Ovary (tissue), 9 donors: ENCODE results near the gene TPSB2. TPM values are rescaled to one million over a fixed set of nuclear protein-coding genes. Genes with fewer than 3 reads are reported as not detected.

Experiments
- DNase-seq, 5 donors: peaks; one replicate each; pipeline ENCODE4 v3.0.0-alpha.2; 2019 to 2020
- H3K27ac ChIP-seq, 2 donors: fragments of 200-600 bp; one replicate each; pipeline versions ENCODE4 v1.5.1 to v1.8.0; 2019 to 2022
- H3K27me3 ChIP-seq: fragments of 200-600 bp; one replicate; pipeline ENCODE4 v1.8.0; 2022
- H3K36me3 ChIP-seq: fragments of 200-600 bp; sonication (generic); one replicate; pipeline ENCODE4 v1.5.1; 2019
- H3K4me1 ChIP-seq: one replicate; pipeline ENCODE4 v1.8.1; 2013; ENCODE audit warnings: mild to moderate bottlenecking, moderate library complexity; ENCODE audit not compliant: insufficient read depth
- H3K4me3 ChIP-seq: fragments of 200-600 bp; sonication (generic); one replicate; pipeline ENCODE4 v1.5.1; 2017
- H3K9me3 ChIP-seq, 2 donors: fragments of 200-600 bp in 1 of 2; sonication (generic) in 1 of 2; one replicate each; pipeline versions ENCODE4 v1.5.1 to v1.8.1; 2013 to 2019; ENCODE audit warnings: mild to moderate bottlenecking in 1 of 2, moderate library complexity in 1 of 2
- CTCF ChIP-seq, 3 donors: fragments of 450-650 bp in 2 of 3; fragments of 200-600 bp in 1 of 3; IDR thresholded peaks; one replicate each; pipeline versions ENCODE4 v1.5.1 to v1.8.0; 2016 to 2022; ENCODE audit warnings: antibody characterized with exemption in 3 of 3, mild to moderate bottlenecking in 1 of 3
- EP300 ChIP-seq: sonication (generic); formaldehyde crosslinking; IDR thresholded peaks from one replicate; pipeline ENCODE4 v1.6.1; 2017; ENCODE audit warnings: antibody characterized with exemption
- POLR2A ChIP-seq: fragments of 450-650 bp; IDR thresholded peaks from one replicate; pipeline ENCODE4 v1.6.1; 2017; ENCODE audit warnings: antibody characterized with exemption, mild to moderate bottlenecking, moderate library complexity
- WGBS, 3 donors: extraction: QIAGEN DNeasy Blood & Tissue Kit in 1 of 3; methylation state at CpG; one replicate each; pipeline versions ENCODE4 v1.1.5 to v1.1.7; 2013 to 2017; 5-methylcytosine and 5-hydroxymethylcytosine counted together
- intact Hi-C, 4 donors: fragments of 100-400 bp; cut with DNase I; formaldehyde crosslinking; loops; one replicate each; pipeline versions ENCODE4 v1.11.0 to v1.15.1; 2022 to 2023
- polyA plus RNA-seq, 2 donors: library from polyadenylated mRNA; stranded (reverse); fragments of 200-250 nt in 1 of 2; fragments of 350-450 nt in 1 of 2; fragmentation: Illumina TruSeq in 1 of 2; extraction: RNeasy Lipid Tissue Mini Kit (QIAGEN cat#74804) in 1 of 2; gene quantifications; one replicate each; pipeline ENCODE4 v1.2.3, GENCODE V29; 2013 to 2014
- total RNA-seq, 7 donors: library from RNA; depleted of rRNA in 2 of 7; stranded (reverse); fragments of >200 nt in 2 of 7; fragmentation: NEBNext Ultra II Directional in 3 of 7; extraction: Animal tissue kit (Norgen Biotek cat#: 25700) in 3 of 7; gene quantifications; one replicate each; pipeline versions ENCODE4 v1.1.0 to v1.2.4, GENCODE V29; 2016 to 2023
- donor health status: DM: no; HTN: no; CAD: no; lungs with moderate emphysema.
- donor health status: DM: no; HTN: no; CAD: no.
- donor health status: Bipolar disorder and iron deficiency.
- donor health status: DM: yes; HTN: yes; CAD: no.
- donor health status: DM: no; HTN: no; CAD: no.
- donor health status: DM: yes; HTN: yes; CAD: no.

TPSB2 gene
- total and polyA plus RNA-seq, 9 donors, result 1.0 to 17.3 (median 4.4) TPM; not detected in 3

GRCh38 chr16:1218930-1219611 lies 10.9 kb downstream of the TPSB2 start:
- Histone ChIP-seq H3K36me3 (no peaks in the 10 kb centered on the region), H3K27me3 (no peaks in the 10 kb centered on the region), H3K27ac (no peak overlapping the region), H3K9me3 (no peaks in the 10 kb centered on the region), H3K4me1 (no peaks in the 10 kb centered on the region), H3K4me3 (no peak overlapping the region)
- 86 to 90% (median 89%) methylated on average over 21 to 24 of the region's 24 CpGs for WGBS, 3 donors
- no peak for TF ChIP-seq CTCF (IDR thresholded peaks at IDR 0.05)
- TF ChIP-seq EP300, result no peak
- TF ChIP-seq POLR2A, result no peak
- DNase-seq, result no peak
- intact Hi-C loops, result no loop called here

GRCh38 chr16:1218061-1218929 lies 11.7 kb downstream of the TPSB2 start:
- no peaks in the 10 kb centered on the region for H3K4me1 ChIP-seq
- H3K4me3 ChIP-seq, result no peak overlapping the region
- no peaks in the 10 kb centered on the region for H3K36me3 ChIP-seq
- DNase-seq, result no peak
- intact Hi-C loops, result no loop called here
- H3K27me3 ChIP-seq, result no peaks in the 10 kb centered on the region
- H3K9me3 ChIP-seq, result no peaks in the 10 kb centered on the region
- 89 to 90% (median 89%) methylated on average over 47 to 49 of the region's 49 CpGs for WGBS, 3 donors
- TF ChIP-seq EP300 (no peak), CTCF (IDR thresholded peaks at IDR 0.05) (no peak), POLR2A (no peak)
- H3K27ac ChIP-seq, result no peak overlapping the region

GRCh38 chr16:1217526-1217925 lies 12.5 kb downstream of the TPSB2 start:
- no peaks in the 10 kb centered on the region for H3K27me3 ChIP-seq
- no peak for TF ChIP-seq CTCF (IDR thresholded peaks at IDR 0.05)
- no peak for TF ChIP-seq POLR2A
- no peak for TF ChIP-seq EP300
- H3K4me1 ChIP-seq, result no peaks in the 10 kb centered on the region
- DNase-seq, result no peak
- no peaks in the 10 kb centered on the region for H3K9me3 ChIP-seq
- H3K27ac ChIP-seq, result no peak overlapping the region
- H3K4me3 ChIP-seq, result no peak overlapping the region
- intact Hi-C loops, result no loop called here
- H3K36me3 ChIP-seq, result no peaks in the 10 kb centered on the region
- WGBS, 3 donors, result 88 to 96% (median 90%) methylated on average over 17 to 24 of the region's 24 CpGs

GRCh38 chr16:1216681-1217400 lies 13.1 kb downstream of the TPSB2 start:
- no peaks in the 10 kb centered on the region for H3K9me3 ChIP-seq
- no peaks in the 10 kb centered on the region for H3K4me1 ChIP-seq
- TF ChIP-seq CTCF (IDR thresholded peaks at IDR 0.05), result no peak
- no peak for TF ChIP-seq POLR2A
- TF ChIP-seq EP300, result no peak
- no peak for DNase-seq
- H3K36me3 ChIP-seq, result no peaks in the 10 kb centered on the region
- whole genome bisulfite sequencing, 3 donors, result 86 to 90% (median 89%) methylated on average over 32 of the region's 32 CpGs
- intact Hi-C loops, result no loop called here
- no peaks in the 10 kb centered on the region for H3K27me3 ChIP-seq
- H3K4me3 ChIP-seq, result no peak overlapping the region
- H3K27ac ChIP-seq, result no peak overlapping the region
